Measurements from ENCODE around the gene CAPZA3. TPM values are rescaled to one million over a fixed set of nuclear protein-coding genes. Genes with fewer than 3 reads are reported as not detected.
A peak's percentile ranks its signal among the peaks of the same experiment; 100 is the strongest.

CAPZA3 gene
- total RNA-seq, 1 experiment from 2014 or later = not detected

DNA sequence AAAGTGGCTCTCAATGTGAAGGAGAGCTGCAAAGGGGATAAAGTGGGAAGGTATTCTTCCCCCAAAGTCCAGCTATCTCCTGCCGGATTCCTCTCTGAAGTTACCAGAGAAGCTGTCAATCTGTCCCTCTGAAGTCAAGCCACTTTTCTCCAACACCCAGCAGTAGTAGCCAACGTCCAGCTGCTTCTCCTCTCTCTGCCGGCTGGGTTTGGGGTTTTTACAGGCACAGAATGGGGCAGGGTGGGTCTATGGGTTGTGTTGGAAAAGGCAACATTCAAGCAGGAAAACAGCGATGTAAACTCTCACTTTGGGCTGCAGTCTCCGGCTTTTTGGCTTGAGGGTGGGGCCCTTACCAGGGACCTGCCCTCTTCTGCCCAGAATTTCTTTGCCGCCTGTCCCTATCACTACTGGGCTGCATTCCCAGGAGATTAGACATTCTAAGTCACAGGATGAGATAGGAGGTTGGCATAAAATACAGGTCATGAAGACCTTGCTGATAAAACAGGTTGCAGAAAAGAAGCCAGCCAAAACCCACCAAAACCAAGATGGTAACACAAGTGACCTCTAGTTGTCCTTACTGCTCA, 16.3 kb downstream of the CAPZA3 start:
- no peak overlapping the region for H4K8ac ChIP-seq (replicated peaks; ENCODE audit: insufficient read length, low read depth, low read length)
- H3K56ac ChIP-seq (ENCODE audit: insufficient read length, low read depth, low read length) = no peak overlapping the region
- no peak overlapping the region for H4K91ac ChIP-seq (ENCODE audit: insufficient read length, low read depth, low read length)
- no peaks in the 10 kb centered on the region for H3K27me3 Mint-ChIP-seq (ENCODE audit: low read depth)
- H2BK5ac ChIP-seq (ENCODE audit: insufficient read length, low read length) = no peak overlapping the region
- no peak overlapping the region for H3K27ac ChIP-seq (ENCODE audit: insufficient read length, low read depth, low read length)
- H3K4me1 ChIP-seq (ENCODE audit: insufficient read depth, low read length) = peaks cover 6% of the 10 kb centered on the region; the same call in 1 of the 2 replicates
- no peaks in the 10 kb centered on the region for H3K9me3 Mint-ChIP-seq
- H3K23me2 ChIP-seq (ENCODE audit: insufficient read length, low read depth, low read length, poor library complexity, severe bottlenecking) = no peaks in the 10 kb centered on the region
- H3K36me3 Mint-ChIP-seq (ENCODE audit: insufficient read depth in 1 of 3, low read depth in 3 of 3) = peaks cover 0 to 5% (median 4%) of the 10 kb centered on the region in 3 experiments; a peak in 1 of 7 replicates
- no peak overlapping the region for H2BK120ac ChIP-seq (ENCODE audit: low read depth, low read length, poor library complexity, severe bottlenecking)
- no peak overlapping the region for H2BK20ac ChIP-seq (ENCODE audit: low read depth, low read length, poor library complexity, severe bottlenecking)
- no peaks in the 10 kb centered on the region for H3K79me1 ChIP-seq (ENCODE audit: insufficient read depth, low read depth, low read length, poor library complexity, severe bottlenecking)
- H4K5ac ChIP-seq (ENCODE audit: insufficient read length, low read depth, low read length) = no peak overlapping the region
- H3K23ac ChIP-seq (ENCODE audit: insufficient read length, low read depth, low read length) = no peak overlapping the region
- H3K4ac ChIP-seq (ENCODE audit: low read depth, low read length) = no peak overlapping the region
- TF ChIP-seq, protein P1, sequence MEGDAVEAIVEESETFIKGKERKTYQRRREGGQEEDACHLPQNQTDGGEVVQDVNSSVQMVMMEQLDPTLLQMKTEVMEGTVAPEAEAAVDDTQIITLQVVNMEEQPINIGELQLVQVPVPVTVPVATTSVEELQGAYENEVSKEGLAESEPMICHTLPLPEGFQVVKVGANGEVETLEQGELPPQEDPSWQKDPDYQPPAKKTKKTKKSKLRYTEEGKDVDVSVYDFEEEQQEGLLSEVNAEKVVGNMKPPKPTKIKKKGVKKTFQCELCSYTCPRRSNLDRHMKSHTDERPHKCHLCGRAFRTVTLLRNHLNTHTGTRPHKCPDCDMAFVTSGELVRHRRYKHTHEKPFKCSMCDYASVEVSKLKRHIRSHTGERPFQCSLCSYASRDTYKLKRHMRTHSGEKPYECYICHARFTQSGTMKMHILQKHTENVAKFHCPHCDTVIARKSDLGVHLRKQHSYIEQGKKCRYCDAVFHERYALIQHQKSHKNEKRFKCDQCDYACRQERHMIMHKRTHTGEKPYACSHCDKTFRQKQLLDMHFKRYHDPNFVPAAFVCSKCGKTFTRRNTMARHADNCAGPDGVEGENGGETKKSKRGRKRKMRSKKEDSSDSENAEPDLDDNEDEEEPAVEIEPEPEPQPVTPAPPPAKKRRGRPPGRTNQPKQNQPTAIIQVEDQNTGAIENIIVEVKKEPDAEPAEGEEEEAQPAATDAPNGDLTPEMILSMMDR (conservative IDR thresholded peaks at IDR 0.05) = no peak
- no peak overlapping the region for H3K18ac ChIP-seq (ENCODE audit: insufficient read length, low read depth, low read length)
- WGBS (ENCODE audit: extremely low coverage, insufficient read length, low lambda C conversion rate) = no CpG with 5 or more reads among the region's 6 CpGs
- no peak overlapping the region for H3K4me2 ChIP-seq (ENCODE audit: insufficient read depth, insufficient read length, low read length)
- H3K79me2 ChIP-seq (ENCODE audit: insufficient read depth, low read length) = no peaks in the 10 kb centered on the region
- peak overlapping the region; percentile 28; the same call in 1 of the 2 replicates for H3K14ac ChIP-seq (ENCODE audit: insufficient read depth, low read length)
- DNase-seq = no peak
- H2AFZ ChIP-seq (ENCODE audit: low read length) = no peak overlapping the region
- H4K20me1 ChIP-seq (ENCODE audit: control insufficient read depth, insufficient read depth, insufficient read length) = no peaks in the 10 kb centered on the region
- no peak overlapping the region for H2AK5ac ChIP-seq (ENCODE audit: insufficient read length, low read length)
- H2BK12ac ChIP-seq (ENCODE audit: insufficient read length, low read depth, low read length) = no peak overlapping the region
- no peaks in the 10 kb centered on the region for H3K27me3 ChIP-seq (ENCODE audit: insufficient read depth, low read length)
- H3K27ac Mint-ChIP-seq = peak overlapping the region; percentile 95 to 99 (median 99)
- H3K4me3 Mint-ChIP-seq = peak overlapping the region; percentile 49 to 70
- no peak overlapping the region for H3K9ac ChIP-seq (ENCODE audit: extremely low read depth, insufficient read length, low read length)
- H3T11ph ChIP-seq (ENCODE audit: low read length) = no peak overlapping the region
- H2BK15ac ChIP-seq (ENCODE audit: low read depth, low read length) = no peak overlapping the region
- H3K9me3 ChIP-seq (ENCODE audit: control insufficient read depth, low read depth, low read length) = no peaks in the 10 kb centered on the region
- peaks cover 55 to 61% of the 10 kb centered on the region in 2 experiments for H3K4me1 Mint-ChIP-seq
